HG02970 (cell line): ENCODE measurements around the gene CEP170B.
"Not testable (repeated sequence)": the region's sequence is repeated elsewhere in the genome, so short reads cannot be mapped to it uniquely, and the experiment has no call there.

Source experiments
- ATAC-seq: cut with Tn5 transposase; IDR thresholded peaks from one replicate; pipeline ENCODE4 v1.9.1; 2021; ENCODE audit warnings: mild to moderate bottlenecking, moderate library complexity, moderate number of reproducible peaks; ENCODE audit not compliant: unreplicated experiment, low FRiP score

CEP170B gene

DNA sequence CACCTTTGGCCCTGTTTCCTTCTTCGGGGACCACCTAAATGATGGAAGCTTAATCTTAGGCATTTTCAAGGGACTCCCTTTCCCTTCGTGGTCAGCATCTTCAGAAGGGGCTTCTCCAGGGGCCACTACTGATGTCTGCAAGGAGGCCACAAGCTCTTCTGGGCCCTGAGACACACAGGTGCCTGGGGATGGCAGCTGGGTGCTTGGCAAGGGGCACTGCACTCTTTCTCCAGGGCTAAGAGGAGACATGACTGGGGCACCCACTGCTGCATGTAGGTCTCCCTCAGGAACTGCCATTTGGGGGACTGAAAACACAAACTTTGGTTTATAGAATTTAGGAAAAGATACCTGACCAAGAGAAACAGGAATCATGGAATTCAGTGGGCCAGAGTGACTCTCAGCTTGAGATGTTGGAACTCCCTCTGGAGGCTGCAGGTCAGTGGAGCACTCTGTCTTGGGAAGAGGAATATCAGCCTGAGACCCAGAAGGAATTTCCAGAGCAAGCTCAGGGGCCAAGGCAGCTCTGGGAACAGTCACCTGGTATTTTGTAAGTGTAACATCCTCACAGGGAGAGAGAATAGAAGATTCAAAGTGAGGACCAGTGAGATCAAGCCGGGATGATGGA is 75.6 kb downstream of the CEP170B start:
- no peak for ATAC-seq

DNA sequence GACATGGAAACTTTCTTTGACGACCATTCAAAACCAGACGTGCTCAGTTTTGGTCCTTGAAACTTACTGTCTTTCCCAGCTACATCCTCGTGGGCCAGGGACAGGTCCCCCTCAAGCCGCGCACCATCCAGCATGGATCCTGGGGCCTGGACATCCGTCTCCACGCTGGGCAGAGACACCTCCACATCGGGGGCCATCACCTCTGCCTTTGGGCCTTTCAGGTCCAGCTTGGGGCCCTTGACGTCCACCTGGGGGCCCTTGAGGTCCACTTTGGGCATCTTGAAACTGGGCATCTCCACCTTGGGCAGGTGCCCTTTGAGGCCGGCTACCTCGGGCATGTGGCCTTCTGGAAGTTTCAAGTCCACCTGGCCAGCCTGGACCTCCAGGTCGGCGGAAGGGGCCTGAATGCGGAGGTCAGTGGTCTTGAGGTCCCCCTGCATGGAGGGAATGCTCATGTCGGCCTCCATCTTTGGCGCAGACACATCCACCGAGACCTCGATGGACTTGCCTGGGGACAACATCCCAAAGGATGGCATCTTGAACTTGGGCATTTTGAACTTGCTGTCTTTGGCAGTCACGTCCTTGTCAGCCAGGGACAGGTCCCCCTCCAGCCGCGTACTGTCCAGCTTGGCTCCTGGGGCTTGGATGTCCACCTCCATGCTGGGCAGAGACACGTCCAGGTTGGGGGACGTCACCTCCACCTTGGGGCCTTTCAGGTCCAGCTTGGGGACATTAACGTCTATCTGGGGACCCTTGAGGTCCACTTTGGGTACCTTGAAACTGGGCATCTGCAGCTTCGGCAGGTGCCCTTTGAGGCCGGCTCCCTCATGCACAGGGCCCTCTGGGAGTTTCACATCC is 76.7 kb downstream of the CEP170B start:
- ATAC-seq: no peak

DNA sequence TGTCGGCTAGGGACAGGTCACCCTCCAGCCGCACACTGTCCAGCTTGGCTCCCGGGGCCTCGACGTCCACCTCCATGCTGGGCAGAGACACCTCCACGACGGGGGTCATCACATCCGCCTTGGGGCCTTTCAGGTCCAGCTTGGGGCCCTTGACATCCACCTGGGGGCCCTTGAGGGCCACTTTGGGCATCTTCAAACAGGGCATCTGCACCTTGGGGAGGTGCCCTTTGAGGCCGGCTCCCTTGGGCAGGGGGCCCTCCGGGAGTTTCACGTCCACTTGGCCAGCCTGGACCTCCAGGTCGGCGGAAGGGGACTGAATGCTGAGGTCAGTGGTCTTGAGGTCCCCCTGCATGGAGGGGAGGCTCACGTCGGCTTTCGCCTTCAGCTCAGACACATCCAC is 77.5 kb downstream of the CEP170B start:
- no peak for ATAC-seq

- not testable (repeated sequence) for ATAC-seq
These were observed 78.3 kb downstream of the CEP170B start for GRCh38 chr14:104943216-104944015.

GRCh38 chr14:104944016-104944308 is 78.9 kb downstream of the CEP170B start:
- ATAC-seq: not testable (repeated sequence)

DNA sequence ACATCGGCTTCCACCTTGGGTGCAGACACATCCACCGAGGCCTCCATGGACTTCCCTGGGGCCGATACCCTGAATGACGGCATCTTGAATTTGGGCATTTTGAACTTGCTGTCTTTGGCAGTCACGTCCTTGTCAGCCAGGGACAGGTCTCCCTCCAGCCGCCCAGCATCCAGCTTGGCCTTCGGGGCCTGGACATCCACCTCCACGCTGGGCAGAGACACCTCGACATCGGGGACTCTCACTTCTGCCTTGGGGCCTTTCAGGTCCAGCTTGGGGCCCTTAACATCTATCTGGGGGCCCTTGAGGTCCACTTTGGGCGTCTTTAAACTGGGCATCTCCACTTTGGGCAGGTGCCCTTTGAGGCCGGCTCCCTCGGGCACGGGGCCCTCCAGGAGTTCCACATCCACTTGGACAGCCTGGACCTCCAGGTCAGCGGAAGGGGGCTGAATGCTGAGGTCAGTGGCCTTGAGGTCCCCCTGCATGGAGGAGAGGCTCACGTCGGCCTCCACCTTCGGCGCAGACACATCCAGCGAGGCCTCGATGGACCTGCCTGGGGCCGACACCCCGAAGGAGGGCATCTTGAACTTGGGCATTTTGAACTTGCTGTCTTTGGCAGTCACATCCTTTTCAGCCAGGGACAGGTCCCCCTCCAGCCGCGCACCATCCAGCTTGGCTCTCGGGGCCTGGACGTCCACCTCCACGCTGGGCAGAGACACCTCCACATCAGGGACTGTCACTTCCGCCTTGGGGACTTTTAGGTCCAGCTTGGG is 79.6 kb downstream of the CEP170B start:
- not testable (repeated sequence) for ATAC-seq

DNA sequence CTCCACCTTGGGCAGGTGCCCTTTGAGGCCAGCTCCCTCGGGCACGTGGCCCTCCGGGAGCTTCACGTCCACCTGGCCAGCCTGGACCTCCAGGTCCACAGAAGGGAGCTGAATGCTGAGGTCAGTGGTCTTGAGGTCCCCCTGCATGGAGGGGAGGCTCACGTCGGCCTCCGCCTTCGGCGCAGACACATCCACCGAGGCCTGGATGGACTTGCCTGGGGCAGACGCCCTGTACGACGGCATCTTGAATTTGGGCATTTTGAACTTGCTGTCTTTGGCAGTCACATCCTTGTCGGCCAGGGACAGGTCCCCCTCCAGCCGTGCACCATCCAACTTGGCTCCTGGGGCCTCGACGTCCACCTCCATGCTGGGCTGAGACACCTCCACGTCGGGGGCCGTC is 80.2 kb downstream of the CEP170B start:
- ATAC-seq: not testable (repeated sequence)
